Bronchial epithelial cell (primary cell): ENCODE results near the gene KIRREL2. TPM values are rescaled to one million over a fixed set of nuclear protein-coding genes. Genes with fewer than 3 reads are reported as not detected.
"Not testable (repeated sequence)": the region's sequence is repeated elsewhere in the genome, so short reads cannot be mapped to it uniquely, and the experiment has no call there.

Source experiments
- DNase-seq: peaks from one replicate; pipeline ENCODE4 v3.0.0-alpha.2; 2010; ENCODE audit warnings: low read depth
- FAIRE-seq: peaks from 2 replicates; lab custom pipeline; 2011; peaks lifted over from hg19 to GRCh38; lab: Jason Lieb, UNC
- H3K27me3 ChIP-seq: 2 replicates; pipeline ENCODE4 v1.5.1; 2011; ENCODE audit warnings: low read length; ENCODE audit not compliant: control insufficient read depth, insufficient read depth
- H3K36me3 ChIP-seq: 2 replicates; pipeline ENCODE4 v1.5.1; 2011; ENCODE audit warnings: low read length; ENCODE audit not compliant: control insufficient read depth, insufficient read depth
- H3K4me3 ChIP-seq: 2 replicates; pipeline ENCODE4 v1.5.1; 2011; ENCODE audit warnings: mild to moderate bottlenecking, low read depth, low read length, control low read depth
- CTCF ChIP-seq: IDR thresholded peaks from 2 replicates; pipeline ENCODE4 v1.5.1; 2011; ENCODE audit warnings: mild to moderate bottlenecking, moderate library complexity, low read length, control low read depth, inconsistent platforms; ENCODE audit not compliant: insufficient read depth, severe bottlenecking
- total RNA-seq: library from RNA; depleted of rRNA; stranded (reverse); fragments of >200 nt; gene quantifications from 2 replicates; pipeline ENCODE4 v1.2.1, GENCODE V29; 2014

Gene KIRREL2
- total RNA-seq, 1 donor from 2014 or later: not detected

- Histone ChIP-seq H3K4me3 (peak overlapping the region; percentile 25), H3K36me3 (no peaks in the 10 kb centered on the region), H3K27me3 (no peaks in the 10 kb centered on the region)
- DNase-seq (no peak), FAIRE-seq (no peak)
- no peak for TF ChIP-seq CTCF
Observed at GRCh38 chr19:35868823-35869326, 12.2 kb downstream of the KIRREL2 start.

GRCh38 chr19:35869327-35870123, 12.8 kb downstream of the KIRREL2 start:
- no peaks in the 10 kb centered on the region for H3K27me3 ChIP-seq
- DNase-seq (peak; percentile 64), FAIRE-seq (no peak)
- H3K4me3 ChIP-seq: no peak overlapping the region
- no peaks in the 10 kb centered on the region for H3K36me3 ChIP-seq
- no peak for TF ChIP-seq CTCF

GRCh38 chr19:35870124-35870736, 13.5 kb downstream of the KIRREL2 start:
- H3K4me3 ChIP-seq, FAIRE-seq, H3K27me3 ChIP-seq, DNase-seq, H3K36me3 ChIP-seq: not testable (repeated sequence)

- TF ChIP-seq CTCF: no peak
- Histone ChIP-seq H3K27me3 (no peaks in the 10 kb centered on the region), H3K36me3 (no peaks in the 10 kb centered on the region), H3K4me3 (no peak overlapping the region)
- DNase-seq: no peak
- no peak for FAIRE-seq
Observed at GRCh38 chr19:35870798-35871197, 14.1 kb downstream of the KIRREL2 start.

- FAIRE-seq (no peak), DNase-seq (no peak)
- no peak for TF ChIP-seq CTCF
- Histone ChIP-seq H3K36me3 (no peaks in the 10 kb centered on the region), H3K4me3 (no peak overlapping the region), H3K27me3 (no peaks in the 10 kb centered on the region)
Observed at GRCh38 chr19:35871611-35872010, 14.9 kb downstream of the KIRREL2 start.

- no peak for TF ChIP-seq CTCF
- H3K36me3 ChIP-seq: no peaks in the 10 kb centered on the region
- no peaks in the 10 kb centered on the region for H3K27me3 ChIP-seq
- H3K4me3 ChIP-seq: no peak overlapping the region
- DNase-seq (no peak), FAIRE-seq (no peak)
Observed at GRCh38 chr19:35872180-35872579, 15.5 kb downstream of the KIRREL2 start.
